OCI-M1 (cell line): ENCODE data around the gene LYG1.
A peak's percentile ranks its signal among the peaks of the same experiment; 100 is the strongest.

Source experiments
- DNase-seq: peaks from one replicate; lab custom pipeline; 2025; lab: John Stamatoyannopoulos, UW

Gene LYG1

GRCh38 chr2:99275882-99276281, 25.1 kb downstream of the LYG1 start:
- peak; percentile 35 for DNase-seq

GRCh38 chr2:99261242-99261641, 39.8 kb downstream of the LYG1 start:
- no peak for DNase-seq

- DNase-seq: no peak
Measured at GRCh38 chr2:99260184-99260583, 40.8 kb downstream of the LYG1 start.

- no peak for DNase-seq
Measured at GRCh38 chr2:99259465-99259864, 41.5 kb downstream of the LYG1 start.

GRCh38 chr2:99256677-99257076, 44.3 kb downstream of the LYG1 start:
- no peak for DNase-seq

- no peak for DNase-seq
Measured at GRCh38 chr2:99255491-99256318, 45.3 kb downstream of the LYG1 start, which contains the start of gene LYG2. Gene LYG2, minus strand, starts transcription at chr2:99255666. Its CDS starts 1,406 bp downstream, at chr2:99254260.

- DNase-seq: no peak
Measured at GRCh38 chr2:99249951-99250350, 51.0 kb downstream of the LYG1 start.

GRCh38 chr2:99242151-99242550, 58.8 kb downstream of the LYG1 start:
- no peak for DNase-seq

GRCh38 chr2:99240431-99240830, 60.6 kb downstream of the LYG1 start:
- no peak for DNase-seq

GRCh38 chr2:99238599-99238998, 62.4 kb downstream of the LYG1 start:
- DNase-seq: no peak
